K562 (cell line): ENCODE measurements around the gene BORCS8. TPM values are rescaled to one million over a fixed set of nuclear protein-coding genes. Genes with fewer than 3 reads are reported as not detected.
A peak's percentile ranks its signal among the peaks of the same experiment; 100 is the strongest.

Experiments used
- ATAC-seq: fragments of 200-7000 bp; cut with Tn5 transposase; 3 replicates; pipeline ENCODE4 v1.9.1; 2020; ENCODE audit warnings: moderate library complexity
- BruUV-seq: library from RNA; stranded (reverse); fragments of 400-500 nt; replicated peaks from 2 replicates; lab custom pipeline; 2021; lab: Mats Ljungman, UMichigan
- CTCF ChIA-PET: fragments of 300-600 bp; formaldehyde crosslinking; extraction: SDS; loops from one replicate; lab custom pipeline; 2021; ENCODE audit warnings: low intra/inter-chr PET ratio; lab: Yijun Ruan, JAX
- POLR2A ChIA-PET: fragments of 300-600, 350-650 bp; sonication (Branson Sonifier 250); formaldehyde crosslinking; extraction: SDS; loops from one replicate; lab custom pipeline; 2021; ENCODE audit warnings: antibody characterized with exemption, inconsistent platforms; lab: Yijun Ruan, JAX
- DNase-seq, 4 experiments: peaks; one replicate each; pipeline versions ENCODE4 v3.0.0 to v3.0.0-alpha.2; 2011 to 2018; ENCODE audit warnings: low spot score in 3 of 4, mixed read lengths in 3 of 4; ENCODE audit errors: extremely low read depth in 1 of 4
- FAIRE-seq: peaks from 2 replicates; lab custom pipeline; 2011; peaks lifted over from hg19 to GRCh38; lab: Jason Lieb, UNC
- H2AFZ ChIP-seq: 2 replicates; pipeline ENCODE4 v1.6.0; 2011; ENCODE audit warnings: low read depth, low read length, control low read depth, inconsistent platforms
- H3K27ac ChIP-seq: fragments of 200-600 bp; 3 replicates; pipeline ENCODE4 v1.8.0; 2011; ENCODE audit warnings: low read depth, mild to moderate bottlenecking, control low read depth, inconsistent platforms, low read length, moderate library complexity, mixed read lengths; ENCODE audit errors: extremely low read depth
- H3K27me3 ChIP-seq, 2 experiments: fragments of 300-600 bp in 1 of 2; 2 replicates in 1 of 2; 3 replicates in 1 of 2; pipeline versions ENCODE4 v1.6.0 to v1.8.0; 2011; ENCODE audit warnings: inconsistent platforms in 2 of 2, low read length in 2 of 2, mild to moderate bottlenecking in 1 of 2, mixed read lengths in 1 of 2, moderate library complexity in 1 of 2; ENCODE audit not compliant: control insufficient read depth in 2 of 2, insufficient read depth in 2 of 2
- H3K36me3 ChIP-seq: fragments of 300-600 bp; 3 replicates; pipeline ENCODE4 v1.8.0; 2011; ENCODE audit warnings: mild to moderate bottlenecking, low read length, inconsistent platforms; ENCODE audit not compliant: control insufficient read depth, insufficient read depth
- H3K4me1 ChIP-seq, 2 experiments: fragments of 200-600 bp in 1 of 2; replicated peaks in 1 of 2; 2 replicates in 1 of 2; 3 replicates in 1 of 2; pipeline versions ENCODE4 v1.5.1 to v1.8.0; 2011; ENCODE audit warnings: inconsistent platforms in 2 of 2, low read length in 2 of 2, mild to moderate bottlenecking in 1 of 2, mixed read lengths in 1 of 2, moderate library complexity in 1 of 2; ENCODE audit not compliant: control insufficient read depth in 2 of 2, insufficient read depth in 2 of 2
- H3K4me2 ChIP-seq: 2 replicates; pipeline ENCODE4 v1.6.1; 2011; ENCODE audit warnings: low read length, control low read depth, inconsistent platforms, mixed read lengths; ENCODE audit not compliant: insufficient read depth
- H3K4me3 ChIP-seq: fragments of 200-600 bp; sonication (generic), shearing (Covaris generic); 2 replicates; pipeline ENCODE4 v1.5.1; 2016; ENCODE audit warnings: control low read depth, inconsistent platforms
- H3K79me2 ChIP-seq: fragments of 200-600 bp; 3 replicates; pipeline ENCODE4 v1.8.0; 2011; ENCODE audit warnings: low read length, inconsistent platforms; ENCODE audit not compliant: control insufficient read depth, insufficient read depth
- H3K9ac ChIP-seq, 2 experiments: 2 replicates each; pipeline versions ENCODE4 v1.6.0 to v1.6.1; 2011; ENCODE audit warnings: low read depth in 2 of 2, low read length in 2 of 2, control low read depth in 1 of 2, inconsistent platforms in 1 of 2, mild to moderate bottlenecking in 1 of 2, mixed read lengths in 1 of 2; ENCODE audit not compliant: insufficient read depth in 1 of 2
- H3K9me1 ChIP-seq: one replicate; pipeline ENCODE4 v1.6.0; 2011; ENCODE audit warnings: inconsistent platforms, mild to moderate bottlenecking, low read length, moderate library complexity; ENCODE audit not compliant: control insufficient read depth, insufficient read depth
- H3K9me3 ChIP-seq: replicated peaks from 2 replicates; pipeline ENCODE4 v1.5.1; 2011; ENCODE audit warnings: low read depth, low read length, inconsistent platforms; ENCODE audit not compliant: control insufficient read depth, insufficient read depth
- H4K20me1 ChIP-seq: replicated peaks from 2 replicates; pipeline ENCODE4 v1.6.1; 2011; ENCODE audit warnings: low read length, inconsistent platforms, mixed read lengths; ENCODE audit not compliant: control insufficient read depth, insufficient read depth
- BCOR ChIP-seq: fragments of 450-650 bp; IDR thresholded peaks from 2 replicates; pipeline ENCODE4 v1.6.1; 2016
- CBX1 ChIP-seq: sonication (generic); IDR thresholded peaks from 2 replicates; pipeline ENCODE4 v1.6.1; 2016; ENCODE audit warnings: antibody characterized with exemption, low read depth, mild to moderate bottlenecking
- CCAR2 ChIP-seq: fragments of 200-400 bp; formaldehyde crosslinking; IDR thresholded peaks from 2 replicates; pipeline ENCODE4 v1.6.1; 2017; ENCODE audit warnings: mild to moderate bottlenecking, low read depth, low read length
- HMG20A ChIP-seq: fragments of 450-650 bp; formaldehyde crosslinking; conservative IDR thresholded peaks from 2 replicates; pipeline ENCODE4 v1.4.0; 2020; ENCODE audit warnings: mild to moderate bottlenecking, mixed read lengths
- MIER1 ChIP-seq: fragments of 450-650 bp; IDR thresholded peaks from 2 replicates; pipeline ENCODE4 v1.6.1; 2016; ENCODE audit warnings: antibody characterized with exemption, mild to moderate bottlenecking, low read depth
- NR2C1 ChIP-seq, 2 experiments: fragments of 450-650 bp; IDR thresholded peaks; 2 replicates each; pipeline ENCODE4 v1.6.1; 2017; ENCODE audit warnings: mild to moderate bottlenecking in 2 of 2, antibody characterized with exemption in 1 of 2, inconsistent platforms in 1 of 2, missing compliant biosample characterization in 1 of 2, missing genetic modification characterization in 1 of 2
- TSC22D4 ChIP-seq: fragments of 450-650 bp; IDR thresholded peaks from 2 replicates; pipeline ENCODE4 v1.6.1; 2016; ENCODE audit warnings: missing genetic modification characterization, missing biosample characterization, control low read depth
- ZFP36 ChIP-seq: fragments of 150-350 bp; IDR thresholded peaks from 2 replicates; pipeline ENCODE4 v1.6.1; 2018; ENCODE audit warnings: low read length, low read depth; ENCODE audit not compliant: partially characterized antibody
- ZNF121 ChIP-seq: sonication (generic); formaldehyde crosslinking; conservative IDR thresholded peaks from 2 replicates; pipeline ENCODE4 v1.8.0; 2022; ENCODE audit warnings: missing genetic modification reagents
- ZNF586 ChIP-seq: fragments of 450-650 bp; formaldehyde crosslinking; conservative IDR thresholded peaks from 2 replicates; pipeline ENCODE4 v1.4.0; 2020; ENCODE audit warnings: mild to moderate bottlenecking, moderate library complexity
- WGBS: fragments of 100-300 bp; shearing (Covaris generic); methylation state at CpG from one replicate; pipeline ENCODE4 v1.1.6; 2016; ENCODE audit warnings: low coverage, mixed read lengths; ENCODE audit not compliant: insufficient coverage; ENCODE audit errors: missing lambda C conversion rate; 5-methylcytosine and 5-hydroxymethylcytosine counted together
- in situ Hi-C: fragments of 300-500 bp; cut with MboI; formaldehyde crosslinking; loops from 4 replicates; pipeline ENCODE4 v1.15.0; 2018; ENCODE audit warnings: inconsistent platforms, mixed read lengths
- intact Hi-C: fragments of 100-400 bp; cut with micrococcal nuclease; formaldehyde crosslinking; loops from 2 replicates; pipeline ENCODE4 v1.14.2; 2022
- polyA plus RNA-seq, 8 experiments: library from polyadenylated mRNA; depleted of rRNA in 4 of 8; stranded (reverse) in 5 of 8; unstranded in 3 of 8; fragments of >200 nt; fragmentation: Nextera tagmentation in 2 of 8; fragmentation: Illumina TruSeq in 1 of 8; extraction: Ambion mirVana in 2 of 8; extraction: Trizol in 1 of 8; gene quantifications; 2 replicates each; pipeline versions ENCODE4 v1.2.1 to v1.2.3, GENCODE V29; 2011 to 2014; ENCODE audit warnings: inconsistent platforms in 1 of 8, missing spikeins in 1 of 8
- total RNA-seq, 7 experiments: library from RNA; depleted of rRNA in 6 of 7; stranded (reverse); fragments of >200 nt in 6 of 7; fragmentation: Illumina TruSeq in 2 of 7; extraction: Trizol in 2 of 7; gene quantifications; 2 replicates each; pipeline versions ENCODE4 v1.2.1 to v1.2.3, GENCODE V29; 2011 to 2021; ENCODE audit warnings: low replicate concordance in 1 of 7
- TF ChIP-seq, protein P1 (sequence below): fragments of 450-650 bp; IDR thresholded peaks from 2 replicates; pipeline ENCODE4 v1.6.1; 2016; ENCODE audit warnings: low read depth
- TF ChIP-seq, protein P2 (sequence below): fragments of 150-350 bp; IDR thresholded peaks from 2 replicates; pipeline ENCODE4 v1.6.1; 2014; ENCODE audit warnings: low read depth, mild to moderate bottlenecking, low read length, borderline replicate concordance

BORCS8 gene
- total and polyA plus RNA-seq, 9 of the 15 experiments (the other 6 are each of a cell fraction or from before 2014, with no cell fraction given), result 4.6 to 33.6 (median 16.3) TPM

DNA sequence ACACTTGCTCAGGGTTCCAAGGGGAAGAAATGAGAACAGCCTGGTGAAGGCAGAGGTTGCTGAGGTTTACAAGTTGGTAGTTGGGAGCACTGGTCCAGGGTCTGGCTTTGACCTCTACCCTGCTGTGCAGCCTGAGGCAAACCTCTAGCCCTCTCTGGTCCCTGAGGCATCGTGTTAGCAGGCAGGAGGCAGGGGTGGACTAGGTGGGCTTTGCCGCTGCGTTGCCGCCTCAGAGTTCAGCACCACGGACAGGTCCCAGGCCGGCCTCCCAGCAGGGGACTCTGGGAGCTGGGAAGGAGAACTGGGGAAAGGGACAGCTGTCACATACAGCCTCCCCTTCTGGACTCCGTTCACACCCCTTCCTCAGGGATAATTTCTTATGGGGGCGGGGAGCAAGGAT is 22.9 kb upstream of the BORCS8 start:
- BruUV-seq, result no TSS peak
- intact Hi-C loops (no loop called here), in situ Hi-C loops (no loop called here)
- peaks cover 3% of the 10 kb centered on the region for H3K9me1 ChIP-seq
- 0% methylated on average over 8 of the region's 8 CpGs for WGBS
- no peaks in the 10 kb centered on the region; the same call in 1 of the 2 replicates for H4K20me1 ChIP-seq
- ATAC-seq (peak; percentile 90), FAIRE-seq (peak; percentile 86), DNase-seq (peak; percentile 64 to 83 (median 76))
- no peak overlapping the region for H3K9ac ChIP-seq
- peaks cover 13 to 45% of the 10 kb centered on the region in 2 experiments for H3K27me3 ChIP-seq
- H3K4me3 ChIP-seq, result no peak overlapping the region
- no peaks in the 10 kb centered on the region for H3K36me3 ChIP-seq
- POLR2A ChIA-PET, result interaction anchor here (0.6 to 1.7 kb wide), 6 partner anchors 12 to 241 kb away, joined by 3 to 7 read pairs (median 4); partner anchors contain the start of gene NR2C2AP
- H3K9me3 ChIP-seq, result peaks cover 2% of the 10 kb centered on the region
- CTCF ChIA-PET, result no interaction called here
- H3K4me2 ChIP-seq, result no peak overlapping the region
- no peak overlapping the region for H2AFZ ChIP-seq
- H3K79me2 ChIP-seq, result no peaks in the 10 kb centered on the region
- no peak overlapping the region for H3K27ac ChIP-seq
- peaks cover 0 to 14% of the 10 kb centered on the region in 2 experiments; a peak in 1 of 5 replicates for H3K4me1 ChIP-seq
- TF ChIP-seq HMG20A (CRISPR knock-in tag) (no peak), TSC22D4 (tag) (no peak), ZNF121 (CRISPR knock-in tag) (no peak), CCAR2 (no peak), ZFP36 (peak; percentile 88), ZNF586 (CRISPR knock-in tag) (no peak), CBX1 (peak; percentile 50; the same call in 1 of the 2 replicates), MIER1 (peak; percentile 94), NR2C1 (IDR thresholded peaks at IDR 0.05) (no peak), NR2C1 (tag; IDR thresholded peaks at IDR 0.05) (no peak), BCOR (0 out of 2 replicates have a peak, but pooled peaks have one; percentile 38)
- TF ChIP-seq, protein P1, sequence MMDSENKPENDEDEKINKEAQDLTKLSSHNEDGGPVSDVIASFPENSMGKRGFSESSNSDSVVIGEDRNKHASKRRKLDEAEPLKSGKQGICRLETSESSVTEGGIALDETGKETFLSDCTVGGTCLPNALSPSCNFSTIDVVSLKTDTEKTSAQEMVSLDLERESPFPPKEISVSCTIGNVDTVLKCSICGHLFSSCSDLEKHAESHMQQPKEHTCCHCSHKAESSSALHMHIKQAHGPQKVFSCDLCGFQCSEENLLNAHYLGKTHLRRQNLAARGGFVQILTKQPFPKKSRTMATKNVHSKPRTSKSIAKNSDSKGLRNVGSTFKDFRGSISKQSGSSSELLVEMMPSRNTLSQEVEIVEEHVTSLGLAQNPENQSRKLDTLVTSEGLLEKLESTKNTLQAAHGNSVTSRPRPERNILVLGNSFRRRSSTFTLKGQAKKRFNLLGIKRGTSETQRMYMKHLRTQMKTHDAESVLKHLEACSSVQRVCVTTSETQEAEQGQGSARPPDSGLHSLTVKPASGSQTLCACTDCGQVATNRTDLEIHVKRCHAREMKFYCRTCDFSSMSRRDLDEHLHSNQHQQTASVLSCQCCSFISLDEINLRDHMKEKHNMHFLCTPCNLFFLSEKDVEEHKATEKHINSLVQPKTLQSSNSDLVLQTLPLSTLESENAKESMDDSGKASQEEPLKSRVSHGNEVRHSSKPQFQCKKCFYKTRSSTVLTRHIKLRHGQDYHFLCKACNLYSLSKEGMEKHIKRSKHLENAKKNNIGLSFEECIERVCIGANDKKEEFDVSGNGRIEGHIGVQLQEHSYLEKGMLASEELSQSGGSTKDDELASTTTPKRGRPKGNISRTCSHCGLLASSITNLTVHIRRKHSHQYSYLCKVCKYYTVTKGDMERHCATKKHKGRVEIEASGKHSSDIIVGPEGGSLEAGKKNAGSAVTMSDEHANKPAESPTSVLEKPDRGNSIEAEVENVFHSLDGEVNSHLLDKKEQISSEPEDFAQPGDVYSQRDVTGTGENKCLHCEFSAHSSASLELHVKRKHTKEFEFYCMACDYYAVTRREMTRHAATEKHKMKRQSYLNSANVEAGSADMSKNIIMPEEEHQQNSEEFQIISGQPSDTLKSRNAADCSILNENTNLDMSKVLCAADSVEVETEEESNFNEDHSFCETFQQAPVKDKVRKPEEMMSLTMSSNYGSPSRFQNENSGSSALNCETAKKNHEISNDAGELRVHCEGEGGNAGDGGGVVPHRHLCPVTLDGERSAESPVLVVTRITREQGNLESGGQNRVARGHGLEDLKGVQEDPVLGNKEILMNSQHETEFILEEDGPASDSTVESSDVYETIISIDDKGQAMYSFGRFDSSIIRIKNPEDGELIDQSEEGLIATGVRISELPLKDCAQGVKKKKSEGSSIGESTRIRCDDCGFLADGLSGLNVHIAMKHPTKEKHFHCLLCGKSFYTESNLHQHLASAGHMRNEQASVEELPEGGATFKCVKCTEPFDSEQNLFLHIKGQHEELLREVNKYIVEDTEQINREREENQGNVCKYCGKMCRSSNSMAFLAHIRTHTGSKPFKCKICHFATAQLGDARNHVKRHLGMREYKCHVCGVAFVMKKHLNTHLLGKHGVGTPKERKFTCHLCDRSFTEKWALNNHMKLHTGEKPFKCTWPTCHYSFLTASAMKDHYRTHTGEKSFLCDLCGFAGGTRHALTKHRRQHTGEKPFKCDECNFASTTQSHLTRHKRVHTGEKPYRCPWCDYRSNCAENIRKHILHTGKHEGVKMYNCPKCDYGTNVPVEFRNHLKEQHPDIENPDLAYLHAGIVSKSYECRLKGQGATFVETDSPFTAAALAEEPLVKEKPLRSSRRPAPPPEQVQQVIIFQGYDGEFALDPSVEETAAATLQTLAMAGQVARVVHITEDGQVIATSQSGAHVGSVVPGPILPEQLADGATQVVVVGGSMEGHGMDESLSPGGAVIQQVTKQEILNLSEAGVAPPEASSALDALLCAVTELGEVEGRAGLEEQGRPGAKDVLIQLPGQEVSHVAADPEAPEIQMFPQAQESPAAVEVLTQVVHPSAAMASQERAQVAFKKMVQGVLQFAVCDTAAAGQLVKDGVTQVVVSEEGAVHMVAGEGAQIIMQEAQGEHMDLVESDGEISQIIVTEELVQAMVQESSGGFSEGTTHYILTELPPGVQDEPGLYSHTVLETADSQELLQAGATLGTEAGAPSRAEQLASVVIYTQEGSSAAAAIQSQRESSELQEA, result no peak
- TF ChIP-seq, protein P2, sequence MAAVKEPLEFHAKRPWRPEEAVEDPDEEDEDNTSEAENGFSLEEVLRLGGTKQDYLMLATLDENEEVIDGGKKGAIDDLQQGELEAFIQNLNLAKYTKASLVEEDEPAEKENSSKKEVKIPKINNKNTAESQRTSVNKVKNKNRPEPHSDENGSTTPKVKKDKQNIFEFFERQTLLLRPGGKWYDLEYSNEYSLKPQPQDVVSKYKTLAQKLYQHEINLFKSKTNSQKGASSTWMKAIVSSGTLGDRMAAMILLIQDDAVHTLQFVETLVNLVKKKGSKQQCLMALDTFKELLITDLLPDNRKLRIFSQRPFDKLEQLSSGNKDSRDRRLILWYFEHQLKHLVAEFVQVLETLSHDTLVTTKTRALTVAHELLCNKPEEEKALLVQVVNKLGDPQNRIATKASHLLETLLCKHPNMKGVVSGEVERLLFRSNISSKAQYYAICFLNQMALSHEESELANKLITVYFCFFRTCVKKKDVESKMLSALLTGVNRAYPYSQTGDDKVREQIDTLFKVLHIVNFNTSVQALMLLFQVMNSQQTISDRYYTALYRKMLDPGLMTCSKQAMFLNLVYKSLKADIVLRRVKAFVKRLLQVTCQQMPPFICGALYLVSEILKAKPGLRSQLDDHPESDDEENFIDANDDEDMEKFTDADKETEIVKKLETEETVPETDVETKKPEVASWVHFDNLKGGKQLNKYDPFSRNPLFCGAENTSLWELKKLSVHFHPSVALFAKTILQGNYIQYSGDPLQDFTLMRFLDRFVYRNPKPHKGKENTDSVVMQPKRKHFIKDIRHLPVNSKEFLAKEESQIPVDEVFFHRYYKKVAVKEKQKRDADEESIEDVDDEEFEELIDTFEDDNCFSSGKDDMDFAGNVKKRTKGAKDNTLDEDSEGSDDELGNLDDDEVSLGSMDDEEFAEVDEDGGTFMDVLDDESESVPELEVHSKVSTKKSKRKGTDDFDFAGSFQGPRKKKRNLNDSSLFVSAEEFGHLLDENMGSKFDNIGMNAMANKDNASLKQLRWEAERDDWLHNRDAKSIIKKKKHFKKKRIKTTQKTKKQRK, result no peak
